NCI-H146 (cell line): ENCODE data around the gene PRR19.

Experiments
- DNase-seq: peaks from one replicate; lab custom pipeline; 2025; lab: John Stamatoyannopoulos, UW

The PRR19 gene

GRCh38 chr19:42271045-42271419 is 30.9 kb upstream of the PRR19 start:
- no peak for DNase-seq

- no peak for DNase-seq
Observed at GRCh38 chr19:42271861-42272534, 29.9 kb upstream of the PRR19 start.

GRCh38 chr19:42272535-42272897 is 29.4 kb upstream of the PRR19 start:
- no peak for DNase-seq

- DNase-seq, result no peak
Observed at GRCh38 chr19:42272989-42273406, 28.9 kb upstream of the PRR19 start.

GRCh38 chr19:42273407-42274064 is 28.4 kb upstream of the PRR19 start:
- no peak for DNase-seq

- no peak for DNase-seq
Observed at GRCh38 chr19:42274065-42274682, 27.8 kb upstream of the PRR19 start.

GRCh38 chr19:42275103-42275502 is 26.8 kb upstream of the PRR19 start:
- DNase-seq, result no peak

GRCh38 chr19:42275517-42275916 is 26.4 kb upstream of the PRR19 start:
- DNase-seq, result no peak

- DNase-seq, result no peak
Observed at GRCh38 chr19:42276284-42276683, 25.6 kb upstream of the PRR19 start.

GRCh38 chr19:42276821-42277220 is 25.1 kb upstream of the PRR19 start:
- DNase-seq, result no peak

- DNase-seq, result no peak
Observed at GRCh38 chr19:42277821-42278451, 24.0 kb upstream of the PRR19 start.

GRCh38 chr19:42278452-42279154 is 23.3 kb upstream of the PRR19 start:
- no peak for DNase-seq

- DNase-seq, result no peak
Observed at GRCh38 chr19:42279155-42279901, 22.6 kb upstream of the PRR19 start.

- peak; percentile 95 for DNase-seq
Observed at GRCh38 chr19:42279902-42280814, 21.8 kb upstream of the PRR19 start.

GRCh38 chr19:42280815-42281145 is 21.2 kb upstream of the PRR19 start:
- DNase-seq, result no peak

- peak; percentile 82 for DNase-seq
Observed at GRCh38 chr19:42281146-42281826, 20.6 kb upstream of the PRR19 start.

- no peak for DNase-seq
Observed at GRCh38 chr19:42281827-42282762, 19.8 kb upstream of the PRR19 start.

GRCh38 chr19:42282819-42283187 is 19.1 kb upstream of the PRR19 start:
- no peak for DNase-seq
